ENCODE results near the gene MKI67. TPM values are rescaled to one million over a fixed set of nuclear protein-coding genes. Genes with fewer than 3 reads are reported as not detected.
A peak's percentile ranks its signal among the peaks of the same experiment; 100 is the strongest.

MKI67 gene
- total RNA-seq, 2 donors from 2014 or later = 2.0 to 2.9 TPM

- TF ChIP-seq CTCF (IDR thresholded peaks at IDR 0.05) (no peak), POLR2AphosphoS5 (IDR thresholded peaks at IDR 0.05) (no peak), POLR2A (IDR thresholded peaks at IDR 0.05) (no peak)
- intact Hi-C loops (cut with DNase I) = loop anchor here (5.0 kb wide), 1 partner anchor 67 kb away; no protein-coding TSS in a partner anchor
- WGBS = 41% methylated on average over 49 of the region's 61 CpGs
- H3K4me1 ChIP-seq (replicated peaks) = no peaks in the 10 kb centered on the region
- DNase-seq (ENCODE audit: low spot score) = no peak
- peaks cover 2% of the 10 kb centered on the region for H3K27me3 ChIP-seq (replicated peaks; ENCODE audit: insufficient read depth)
- no peaks in the 10 kb centered on the region for H3K36me3 ChIP-seq
- H3K4me3 ChIP-seq = peak overlapping the region in 1 of 2 donors; percentile 35
- H3K9me3 ChIP-seq = no peaks in the 10 kb centered on the region
- H3K27ac ChIP-seq = no peak overlapping the region
These were observed 23.2 kb upstream of the MKI67 start for GRCh38 chr10:128149267-128150014.

GRCh38 chr10:128147669-128148068 is 21.4 kb upstream of the MKI67 start:
- TF ChIP-seq POLR2A (IDR thresholded peaks at IDR 0.05) (no peak), CTCF (IDR thresholded peaks at IDR 0.05) (no peak), POLR2AphosphoS5 (IDR thresholded peaks at IDR 0.05) (no peak)
- Histone ChIP-seq H3K9me3 (no peaks in the 10 kb centered on the region), H3K4me1 (replicated peaks) (no peaks in the 10 kb centered on the region), H3K27ac (no peak overlapping the region), H3K4me3 (no peak overlapping the region), H3K36me3 (no peaks in the 10 kb centered on the region), H3K27me3 (replicated peaks; ENCODE audit: insufficient read depth) (no peaks in the 10 kb centered on the region)
- intact Hi-C loops (cut with DNase I) = loop anchor here (5.0 kb wide), 1 partner anchor 65 kb away; no protein-coding TSS in a partner anchor
- no peak for DNase-seq (ENCODE audit: low spot score)
- WGBS = 43% methylated on average over 2 of the region's 2 CpGs

GRCh38 chr10:128147064-128147463 is 20.8 kb upstream of the MKI67 start:
- Histone ChIP-seq H3K27me3 (replicated peaks; ENCODE audit: insufficient read depth) (no peaks in the 10 kb centered on the region), H3K36me3 (no peaks in the 10 kb centered on the region), H3K4me3 (no peak overlapping the region), H3K4me1 (replicated peaks) (no peaks in the 10 kb centered on the region), H3K27ac (no peak overlapping the region), H3K9me3 (no peaks in the 10 kb centered on the region)
- TF ChIP-seq POLR2AphosphoS5 (IDR thresholded peaks at IDR 0.05) = no peak
- TF ChIP-seq POLR2A (IDR thresholded peaks at IDR 0.05) = no peak
- TF ChIP-seq CTCF (IDR thresholded peaks at IDR 0.05) = no peak
- WGBS = 64% methylated on average over 4 of the region's 4 CpGs
- no peak for DNase-seq (ENCODE audit: low spot score)
- intact Hi-C loops (cut with DNase I) = loop anchor here (5.0 kb wide), 1 partner anchor 65 kb away; no protein-coding TSS in a partner anchor

GRCh38 chr10:128144547-128144946 is 18.3 kb upstream of the MKI67 start:
- DNase-seq (ENCODE audit: low spot score) = no peak
- WGBS = 74% methylated on average over 1 of the region's 1 CpG

More at GRCh38 chr10:128144547-128144946, 18.3 kb upstream of the MKI67 start:
- H3K9me3 ChIP-seq = no peaks in the 10 kb centered on the region
- H3K36me3 ChIP-seq = no peaks in the 10 kb centered on the region
- no peak overlapping the region for H3K4me3 ChIP-seq
- intact Hi-C loops (cut with DNase I) = no loop called here
- TF ChIP-seq POLR2A (IDR thresholded peaks at IDR 0.05) = no peak
- TF ChIP-seq POLR2AphosphoS5 (IDR thresholded peaks at IDR 0.05) = no peak
- TF ChIP-seq CTCF (IDR thresholded peaks at IDR 0.05) = no peak
- no peak overlapping the region for H3K27ac ChIP-seq
- H3K4me1 ChIP-seq (replicated peaks) = no peaks in the 10 kb centered on the region
- no peaks in the 10 kb centered on the region for H3K27me3 ChIP-seq (replicated peaks; ENCODE audit: insufficient read depth)
